ENCODE data around the gene OSGEP. TPM values are rescaled to one million over a fixed set of nuclear protein-coding genes. Genes with fewer than 3 reads are reported as not detected.

OSGEP gene
- total RNA-seq, 1 donor from 2014 or later: 67.0 TPM

- DNase-seq (ENCODE audit: low spot score): no peak
- Histone ChIP-seq H3K79me2 (ENCODE audit: low read depth) (no peaks in the 10 kb centered on the region), H3K27me3 (no peaks in the 10 kb centered on the region), H3K4me1 (no peaks in the 10 kb centered on the region), H3K4me2 (no peak overlapping the region), H4K20me1 (ENCODE audit: low read depth) (no peaks in the 10 kb centered on the region), H3K4me3 (no peak overlapping the region), H3K9me3 (ENCODE audit: low read depth) (no peaks in the 10 kb centered on the region), H3K9ac (no peak overlapping the region), H3F3A (ENCODE audit: low read depth) (peaks cover 9% of the 10 kb centered on the region), H3K36me3 (no peaks in the 10 kb centered on the region), H3K27ac (no peak overlapping the region), H2AFZ (replicated peaks) (no peak overlapping the region)
- no peaks in the 10 kb centered on the region for H3K36me3 Mint-ChIP-seq
- H3K4me3 Mint-ChIP-seq: no peak overlapping the region
- TF ChIP-seq EZH2 (IDR thresholded peaks at IDR 0.05): no peak
- no peak for TF ChIP-seq EZH2phosphoT487 (IDR thresholded peaks at IDR 0.05)
- TF ChIP-seq CTCF (IDR thresholded peaks at IDR 0.05): no peak
- H3K27me3 Mint-ChIP-seq (ENCODE audit: insufficient read depth, low read depth): no peaks in the 10 kb centered on the region
- peaks cover 6% of the 10 kb centered on the region for H3K4me1 Mint-ChIP-seq
- H3K27ac Mint-ChIP-seq: no peak overlapping the region
- H3K9me3 Mint-ChIP-seq: no peaks in the 10 kb centered on the region
These were observed 36.1 kb downstream of the OSGEP start for GRCh38 chr14:20418501-20418909.

- Histone ChIP-seq H3K4me2 (no peak overlapping the region), H3K9ac (no peak overlapping the region), H4K20me1 (ENCODE audit: low read depth) (no peaks in the 10 kb centered on the region), H3K4me1 (no peaks in the 10 kb centered on the region), H3K27ac (no peak overlapping the region), H3F3A (ENCODE audit: low read depth) (peaks cover 18% of the 10 kb centered on the region), H3K27me3 (no peaks in the 10 kb centered on the region), H3K79me2 (ENCODE audit: low read depth) (no peaks in the 10 kb centered on the region), H3K36me3 (no peaks in the 10 kb centered on the region), H3K9me3 (ENCODE audit: low read depth) (no peaks in the 10 kb centered on the region), H3K4me3 (no peak overlapping the region), H2AFZ (replicated peaks) (no peak overlapping the region)
- no peak for DNase-seq (ENCODE audit: low spot score)
- H3K36me3 Mint-ChIP-seq: no peaks in the 10 kb centered on the region
- no peak overlapping the region for H3K27ac Mint-ChIP-seq
- H3K4me1 Mint-ChIP-seq: peaks cover 6% of the 10 kb centered on the region
- no peaks in the 10 kb centered on the region for H3K9me3 Mint-ChIP-seq
- H3K4me3 Mint-ChIP-seq: no peak overlapping the region
- TF ChIP-seq EZH2 (IDR thresholded peaks at IDR 0.05) (no peak), EZH2phosphoT487 (IDR thresholded peaks at IDR 0.05) (no peak), CTCF (IDR thresholded peaks at IDR 0.05) (no peak)
- no peaks in the 10 kb centered on the region for H3K27me3 Mint-ChIP-seq (ENCODE audit: insufficient read depth, low read depth)
These were observed 37.1 kb downstream of the OSGEP start for GRCh38 chr14:20417250-20418186.

DNA sequence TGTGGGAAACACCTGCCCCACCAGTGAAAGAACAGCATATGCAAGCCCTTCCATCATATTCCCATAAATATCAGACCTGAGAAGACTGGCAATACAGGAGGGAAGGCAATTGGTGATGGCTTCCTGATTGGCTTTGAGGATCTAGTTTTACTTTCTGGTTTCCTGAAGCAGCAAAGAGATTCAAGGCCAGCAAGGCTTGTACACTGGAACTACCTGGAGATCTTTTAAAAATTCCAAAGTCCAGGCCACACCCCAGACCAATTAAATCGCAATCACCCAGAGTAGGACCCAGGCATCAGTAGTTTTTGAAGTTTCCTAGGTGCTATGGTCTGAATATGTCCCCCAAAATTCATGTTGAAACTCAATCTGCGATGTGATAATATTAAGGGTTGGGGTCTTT, 38.4 kb downstream of the OSGEP start:
- H3F3A ChIP-seq (ENCODE audit: low read depth): peaks cover 20% of the 10 kb centered on the region
- no peak for DNase-seq (ENCODE audit: low spot score)
- Mint-ChIP-seq H3K4me3 (no peak overlapping the region), H3K4me1 (peaks cover 13% of the 10 kb centered on the region), H3K9me3 (no peaks in the 10 kb centered on the region), H3K27me3 (ENCODE audit: insufficient read depth, low read depth) (no peaks in the 10 kb centered on the region), H3K27ac (no peak overlapping the region), H3K36me3 (no peaks in the 10 kb centered on the region)
- H3K36me3 ChIP-seq: no peaks in the 10 kb centered on the region
- H3K27me3 ChIP-seq: no peaks in the 10 kb centered on the region
- no peak overlapping the region for H3K9ac ChIP-seq
- no peaks in the 10 kb centered on the region for H4K20me1 ChIP-seq (ENCODE audit: low read depth)
- H3K79me2 ChIP-seq (ENCODE audit: low read depth): peaks cover 8% of the 10 kb centered on the region
- H3K4me3 ChIP-seq: no peak overlapping the region
- H3K27ac ChIP-seq: no peak overlapping the region
- no peak overlapping the region for H3K4me2 ChIP-seq
- H3K4me1 ChIP-seq: peaks cover 3% of the 10 kb centered on the region
- TF ChIP-seq EZH2phosphoT487 (IDR thresholded peaks at IDR 0.05): no peak
- no peak for TF ChIP-seq CTCF (IDR thresholded peaks at IDR 0.05)
- no peak for TF ChIP-seq EZH2 (IDR thresholded peaks at IDR 0.05)
- peak overlapping the region; percentile 74 for H2AFZ ChIP-seq (replicated peaks)
- H3K9me3 ChIP-seq (ENCODE audit: low read depth): no peaks in the 10 kb centered on the region
